Gastrocnemius medialis (tissue), 4 donors: ENCODE results near the gene AQP6. TPM values are rescaled to one million over a fixed set of nuclear protein-coding genes. Genes with fewer than 3 reads are reported as not detected.

Experiments
- ATAC-seq, 2 donors: fragments of 150-250 bp; one replicate each; pipeline ENCODE4 v1.9.1; 2016
- DNase-seq, 2 donors: peaks; one replicate each; pipeline ENCODE4 v3.0.0-alpha.2; 2019
- H3K27ac ChIP-seq, 4 donors: fragments of 200-600 bp; sonication (generic); 1 replicate in 1 of 4; 2 replicates in 3 of 4; pipeline ENCODE4 v1.5.1; 2016 to 2018; ENCODE audit warnings: mild to moderate bottlenecking in 2 of 4, moderate library complexity in 1 of 4
- H3K27me3 ChIP-seq, 3 donors: fragments of 200-600 bp; sonication (generic) in 2 of 3; 1 replicate in 1 of 3; 2 replicates in 2 of 3; pipeline versions ENCODE4 v1.5.1 to v1.6.0; 2016 to 2019; ENCODE audit warnings: mild to moderate bottlenecking in 1 of 3, moderate library complexity in 1 of 3
- H3K36me3 ChIP-seq, 2 donors: fragments of 200-600 bp; sonication (generic) in 1 of 2; one replicate each; pipeline ENCODE4 v1.5.1; 2017 to 2018
- H3K4me1 ChIP-seq, 2 donors: fragments of 200-600 bp; sonication (generic) in 1 of 2; one replicate each; pipeline ENCODE4 v1.5.1; 2016 to 2017; ENCODE audit warnings: mild to moderate bottlenecking in 2 of 2
- H3K4me3 ChIP-seq, 4 donors: fragments of 200-600 bp; sonication (generic) in 3 of 4; 1 replicate in 1 of 4; 2 replicates in 3 of 4; pipeline ENCODE4 v1.5.1; 2016 to 2019; ENCODE audit warnings: mild to moderate bottlenecking in 2 of 4
- H3K9me3 ChIP-seq, 3 donors: fragments of 200-600 bp; sonication (generic) in 2 of 3; 1 replicate in 1 of 3; 2 replicates in 2 of 3; pipeline ENCODE4 v1.5.1; 2016 to 2019
- CTCF ChIP-seq, 5 experiments: fragments of 450-650 bp in 3 of 5; fragments of 200-600 bp in 2 of 5; sonication (generic) in 2 of 5; IDR thresholded peaks in 4 of 5; conservative IDR thresholded peaks in 1 of 5; 1 replicate in 4 of 5; 2 replicates in 1 of 5; pipeline ENCODE4 v1.5.1; 2016 to 2019; ENCODE audit warnings: antibody characterized with exemption in 5 of 5, mild to moderate bottlenecking in 3 of 5, moderate library complexity in 3 of 5
- POLR2A ChIP-seq, 2 donors: fragments of 450-650 bp; IDR thresholded peaks; one replicate each; pipeline ENCODE4 v1.6.1; 2017; ENCODE audit warnings: antibody characterized with exemption in 2 of 2, mild to moderate bottlenecking in 2 of 2, moderate library complexity in 2 of 2
- in situ Hi-C, 4 donors: fragments of 200-750 bp; cut with MboI; loops; one replicate each; pipeline versions ENCODE4 v1.15.0 to v1.8.0; 2017; ENCODE audit warnings: low sequenced_read_pairs in 4 of 4
- intact Hi-C: fragments of 100-400 bp; cut with DNase I; formaldehyde crosslinking; loops from one replicate; pipeline ENCODE4 v1.15.1; 2023; ENCODE audit warnings: low total_unique reads
- total RNA-seq, 4 donors: library from RNA; depleted of rRNA; stranded (reverse); fragments of >200 nt; gene quantifications; one replicate each; pipeline versions ENCODE4 v1.1.0 to v1.2.3, GENCODE V29; 2016

The AQP6 gene
- total RNA-seq, 4 donors from 2014 or later, result not detected

DNA sequence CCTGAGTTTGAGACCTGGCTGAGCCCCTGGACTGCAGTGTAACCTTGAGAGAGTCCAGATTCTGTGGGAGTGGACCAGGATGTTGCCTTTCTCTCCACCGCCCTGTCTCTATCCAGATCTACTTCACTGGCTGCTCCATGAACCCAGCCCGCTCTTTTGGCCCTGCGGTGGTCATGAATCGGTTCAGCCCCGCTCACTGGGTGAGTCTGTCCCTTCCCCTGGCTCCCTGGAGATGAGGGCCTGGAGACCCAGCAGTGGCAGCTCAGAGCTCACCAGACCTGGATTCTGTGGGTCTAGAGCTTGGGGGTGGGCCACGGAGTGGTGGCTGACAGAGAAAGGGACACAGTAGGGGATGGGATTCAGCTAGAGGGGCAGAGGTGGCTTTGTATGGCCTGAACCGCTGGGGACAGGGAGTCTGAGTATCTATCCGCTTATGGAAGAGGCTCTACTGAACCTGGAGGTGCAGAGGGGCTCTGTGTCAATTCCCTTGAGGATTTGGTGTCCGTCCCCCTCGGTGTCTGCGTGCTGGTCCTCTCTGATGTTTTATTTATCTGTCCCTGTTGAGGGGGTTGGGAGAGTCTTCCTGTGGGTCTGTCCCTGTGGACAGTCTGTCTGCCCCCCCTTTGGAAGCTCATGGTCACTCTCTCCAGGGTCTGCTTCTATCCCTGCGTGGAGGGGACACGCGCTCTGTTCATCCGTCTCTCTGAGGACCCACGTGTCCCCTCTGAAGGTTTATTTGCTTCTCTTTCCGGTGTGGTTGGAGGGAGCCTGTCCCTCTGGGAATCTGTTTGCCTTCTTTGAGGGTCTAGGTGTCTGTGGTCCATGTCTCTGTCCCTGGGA, 8.6 kb upstream of the AQP6 start:
- intact Hi-C loops, result loop anchor here (10.0 kb wide), 1 partner anchor 99 kb away; no protein-coding TSS in a partner anchor
- in situ Hi-C loops, result no loop called here
- no peaks in the 10 kb centered on the region for H3K36me3 ChIP-seq
- DNase-seq (no peak), ATAC-seq (no peak)
- no peak overlapping the region for H3K27ac ChIP-seq
- TF ChIP-seq CTCF (IDR thresholded peaks at IDR 0.05 in 4 of 5, conservative IDR thresholded peaks at IDR 0.05 in 1 of 5), result no peak
- no peak for TF ChIP-seq POLR2A (IDR thresholded peaks at IDR 0.05)
- no peak overlapping the region for H3K4me3 ChIP-seq
- no peaks in the 10 kb centered on the region for H3K9me3 ChIP-seq
- H3K4me1 ChIP-seq, result peaks cover 0 to 5% of the 10 kb centered on the region in 2 donors
- peaks cover 21 to 40% (median 38%) of the 10 kb centered on the region in 3 donors for H3K27me3 ChIP-seq

GRCh38 chr12:49964849-49965624, 7.7 kb upstream of the AQP6 start:
- no peak overlapping the region for H3K4me3 ChIP-seq
- ATAC-seq (no peak), DNase-seq (no peak)
- H3K9me3 ChIP-seq, result no peaks in the 10 kb centered on the region
- intact Hi-C loops, result loop anchor here (5.0 to 10.0 kb wide), 2 partner anchors 100 to 207 kb away; no protein-coding TSS in a partner anchor
- no peaks in the 10 kb centered on the region for H3K36me3 ChIP-seq
- H3K27ac ChIP-seq, result no peak overlapping the region
- H3K4me1 ChIP-seq, result peaks cover 0 to 5% of the 10 kb centered on the region in 2 donors
- TF ChIP-seq CTCF (IDR thresholded peaks at IDR 0.05 in 4 of 5, conservative IDR thresholded peaks at IDR 0.05 in 1 of 5) (no peak), POLR2A (IDR thresholded peaks at IDR 0.05) (no peak)
- in situ Hi-C loops, result no loop called here
- peaks cover 14 to 35% (median 34%) of the 10 kb centered on the region in 3 donors for H3K27me3 ChIP-seq

- H3K27ac ChIP-seq, result no peak overlapping the region
- peaks cover 0 to 5% of the 10 kb centered on the region in 2 donors for H3K4me1 ChIP-seq
- H3K9me3 ChIP-seq, result no peaks in the 10 kb centered on the region
- ATAC-seq, result no peak
- peaks cover 6 to 30% (median 27%) of the 10 kb centered on the region in 3 donors for H3K27me3 ChIP-seq
- H3K36me3 ChIP-seq, result no peaks in the 10 kb centered on the region
- H3K4me3 ChIP-seq, result no peak overlapping the region
- in situ Hi-C loops (no loop called here), intact Hi-C loops (loop anchor here (2.0 to 10.0 kb wide), 3 partner anchors 91 to 206 kb away; partner anchors contain the start of gene ASIC1)
- no peak for DNase-seq
- no peak for TF ChIP-seq POLR2A (IDR thresholded peaks at IDR 0.05)
- no peak for TF ChIP-seq CTCF (IDR thresholded peaks at IDR 0.05 in 4 of 5, conservative IDR thresholded peaks at IDR 0.05 in 1 of 5)
These were observed 6.9 kb upstream of the AQP6 start for GRCh38 chr12:49965836-49966235.

GRCh38 chr12:49966511-49967041, 6.2 kb upstream of the AQP6 start:
- DNase-seq, result no peak
- no peak for TF ChIP-seq CTCF (IDR thresholded peaks at IDR 0.05 in 4 of 5, conservative IDR thresholded peaks at IDR 0.05 in 1 of 5)
- no peak for TF ChIP-seq POLR2A (IDR thresholded peaks at IDR 0.05)
- Histone ChIP-seq H3K27ac (no peak overlapping the region), H3K4me3 (no peak overlapping the region), H3K36me3 (no peaks in the 10 kb centered on the region), H3K4me1 (peaks cover 0 to 5% of the 10 kb centered on the region in 2 donors), H3K9me3 (no peaks in the 10 kb centered on the region), H3K27me3 (peaks cover 4 to 25% (median 21%) of the 10 kb centered on the region in 3 donors)
- in situ Hi-C loops (no loop called here), intact Hi-C loops (loop anchor here (2.0 to 10.0 kb wide), 3 partner anchors 90 to 206 kb away; partner anchors contain the start of gene ASIC1)
- no peak for ATAC-seq
